GM18861 (cell line): ENCODE results near the gene TIMM22.

Experiments used
- ATAC-seq: cut with Tn5 transposase; IDR thresholded peaks from one replicate; pipeline ENCODE4 v1.9.1; 2021; ENCODE audit not compliant: unreplicated experiment

The TIMM22 gene

GRCh38 chr17:1001640-1002411, 4.9 kb downstream of the TIMM22 start:
- ATAC-seq: no peak

DNA sequence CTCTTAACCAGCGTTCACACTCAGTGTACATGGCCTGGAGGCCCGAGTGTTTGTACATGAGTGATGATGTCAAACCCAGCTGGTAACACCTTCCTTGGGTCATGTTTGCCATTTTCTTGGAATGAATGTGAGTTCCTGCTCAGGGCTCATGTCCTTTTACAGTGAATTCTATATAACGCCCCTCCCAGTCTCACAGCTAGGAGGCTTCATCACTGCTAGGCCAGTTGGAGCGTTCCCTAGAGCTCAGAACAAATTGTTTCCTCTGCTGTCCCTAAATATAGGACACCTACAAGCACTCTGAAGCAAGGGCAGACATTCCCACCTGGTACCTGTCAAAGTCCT, 5.5 kb downstream of the TIMM22 start:
- no peak for ATAC-seq

DNA sequence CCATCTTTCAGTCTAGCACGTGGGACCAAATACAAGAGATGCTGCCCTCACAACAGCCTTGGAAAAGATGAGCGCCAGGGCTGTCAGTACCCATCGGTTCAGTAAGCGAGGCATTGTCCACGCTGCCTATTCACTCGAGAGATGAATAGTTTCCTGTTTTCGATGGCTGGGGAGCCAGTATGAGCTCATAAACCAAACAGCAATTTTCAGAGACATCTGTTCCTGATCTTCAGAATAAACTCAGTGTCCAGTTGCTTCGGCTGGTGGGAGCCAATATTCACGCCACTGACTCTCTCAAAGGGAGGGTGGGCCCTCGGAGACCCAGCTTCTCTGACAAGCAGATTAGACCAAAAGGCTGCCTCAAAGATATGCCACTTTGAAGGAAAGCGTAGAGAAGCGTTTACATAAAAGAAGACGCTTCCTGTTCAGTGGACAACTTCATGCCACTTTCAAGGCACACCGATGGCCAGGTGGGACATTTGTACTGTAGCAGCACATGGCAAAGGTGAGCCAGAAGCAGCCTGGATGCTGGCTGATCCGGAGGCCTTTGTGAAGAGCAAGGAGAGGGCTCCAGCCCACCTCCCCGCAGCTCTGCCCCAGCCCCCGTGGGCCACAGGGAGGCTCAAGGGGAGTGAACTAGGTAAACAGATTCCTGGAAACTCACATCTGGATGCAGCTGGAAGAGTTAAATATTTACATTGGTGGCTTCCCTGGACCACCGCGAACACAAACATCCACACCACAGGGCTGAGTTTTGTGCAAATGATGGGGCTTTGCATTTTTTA, 6.0 kb downstream of the TIMM22 start:
- ATAC-seq: no peak

DNA sequence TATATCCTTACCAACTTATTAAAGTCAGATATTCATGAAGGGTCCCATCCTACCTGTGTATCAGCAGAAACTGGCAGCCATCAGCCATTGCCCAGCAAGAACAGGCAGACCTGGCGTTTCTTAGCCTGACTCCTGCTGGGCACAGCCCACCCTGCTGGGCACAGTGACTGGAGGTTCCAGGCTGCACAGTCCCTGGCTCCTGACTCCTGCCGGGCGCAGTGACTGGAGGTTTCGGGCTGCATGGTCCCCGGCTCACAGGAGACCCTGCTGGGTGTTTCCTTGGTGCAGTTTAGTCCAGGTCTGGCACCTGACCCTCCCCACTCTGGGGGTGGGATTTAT, 6.7 kb downstream of the TIMM22 start:
- ATAC-seq: no peak

DNA sequence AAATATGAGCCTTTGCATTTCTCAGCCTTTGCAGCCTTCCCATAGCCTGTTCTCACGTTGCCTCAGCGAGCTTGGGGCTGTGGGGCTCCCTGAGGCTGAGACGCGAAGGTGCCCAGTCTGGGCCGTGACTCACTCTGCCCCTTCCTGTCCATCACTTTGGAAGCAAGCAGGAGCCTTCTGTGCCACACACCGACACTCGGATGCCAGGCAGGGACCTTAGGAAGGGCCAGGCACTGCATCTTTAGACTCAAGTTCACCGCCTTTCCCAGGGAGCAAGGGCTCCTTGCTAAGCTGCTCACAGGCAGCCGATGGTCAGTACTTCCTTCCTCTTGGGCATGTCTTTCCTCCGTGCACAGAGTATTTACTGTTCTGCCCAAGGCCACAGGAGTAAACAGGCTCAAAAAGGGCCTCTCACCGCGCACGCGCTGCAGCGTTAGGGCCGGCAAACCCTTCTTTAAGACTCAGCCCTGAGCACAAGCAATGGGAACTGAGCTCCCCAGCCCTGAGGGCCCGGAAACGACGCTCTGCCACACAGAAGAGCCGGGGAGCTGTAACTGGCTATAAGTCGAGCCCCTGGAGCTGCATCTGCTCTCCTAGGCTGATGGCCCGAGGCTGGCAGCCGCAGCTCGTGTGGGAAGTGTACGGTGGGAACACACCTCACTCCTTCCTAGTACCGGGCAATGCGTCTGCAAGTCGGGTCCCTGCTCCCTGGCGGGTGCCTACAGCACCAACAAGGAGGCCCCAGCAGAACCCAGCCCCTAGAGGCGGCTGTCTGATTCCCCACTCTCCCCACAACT, 7.2 kb downstream of the TIMM22 start:
- no peak for ATAC-seq

DNA sequence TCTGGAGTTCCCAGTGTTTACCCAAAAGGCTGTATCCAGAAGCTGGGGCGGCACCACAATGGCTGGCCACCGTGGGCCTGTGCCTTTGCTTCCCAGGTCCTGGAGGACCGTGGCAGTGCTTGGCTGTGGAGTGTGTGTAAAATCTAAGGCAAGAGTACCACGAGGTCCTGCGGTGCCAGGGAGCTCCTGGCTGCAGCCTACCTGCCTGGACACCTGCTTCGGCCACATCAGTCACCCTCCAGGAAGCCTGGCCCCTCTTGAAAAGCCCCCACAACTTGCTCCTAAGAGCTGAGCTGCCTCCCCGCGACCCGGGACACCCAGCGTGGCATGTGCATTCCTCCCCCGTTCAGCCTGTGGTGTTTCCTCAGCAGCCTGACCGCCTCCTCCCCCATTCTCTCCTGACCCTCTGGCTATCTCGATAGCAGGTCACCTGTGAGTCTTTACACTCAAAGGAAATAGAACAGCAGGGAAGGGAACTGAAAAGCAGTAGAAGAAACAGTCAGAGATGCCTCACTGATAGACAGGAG, 7.9 kb downstream of the TIMM22 start:
- no peak for ATAC-seq

DNA sequence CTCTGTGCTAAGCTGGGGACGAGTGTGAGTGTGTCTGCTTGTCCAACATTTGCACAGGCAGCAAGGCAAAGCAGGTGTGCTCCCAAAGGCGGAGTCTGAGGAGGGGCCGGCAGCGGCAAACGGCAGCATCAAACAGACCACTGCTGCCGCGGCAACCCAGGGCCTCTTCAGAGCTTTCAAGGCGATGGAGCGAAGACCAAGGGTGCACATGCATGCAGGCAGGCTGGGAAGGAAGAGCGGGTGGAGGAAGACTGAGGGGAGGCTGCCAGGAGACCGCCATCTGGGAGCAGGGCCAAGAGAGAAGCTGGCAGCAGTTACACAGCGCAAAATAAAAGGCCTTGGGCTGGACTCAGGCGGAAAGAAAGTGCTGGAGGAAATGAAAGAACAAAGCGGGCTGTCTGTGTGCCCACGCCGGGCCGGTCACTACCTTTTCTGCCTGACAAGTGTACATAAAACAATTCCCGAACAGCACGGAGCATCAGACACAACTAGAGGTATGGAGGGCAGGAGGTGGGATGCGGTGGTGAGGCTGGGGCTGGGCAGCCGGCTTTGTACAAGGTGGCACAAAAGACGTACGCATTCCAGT, 8.5 kb downstream of the TIMM22 start:
- ATAC-seq: no peak

DNA sequence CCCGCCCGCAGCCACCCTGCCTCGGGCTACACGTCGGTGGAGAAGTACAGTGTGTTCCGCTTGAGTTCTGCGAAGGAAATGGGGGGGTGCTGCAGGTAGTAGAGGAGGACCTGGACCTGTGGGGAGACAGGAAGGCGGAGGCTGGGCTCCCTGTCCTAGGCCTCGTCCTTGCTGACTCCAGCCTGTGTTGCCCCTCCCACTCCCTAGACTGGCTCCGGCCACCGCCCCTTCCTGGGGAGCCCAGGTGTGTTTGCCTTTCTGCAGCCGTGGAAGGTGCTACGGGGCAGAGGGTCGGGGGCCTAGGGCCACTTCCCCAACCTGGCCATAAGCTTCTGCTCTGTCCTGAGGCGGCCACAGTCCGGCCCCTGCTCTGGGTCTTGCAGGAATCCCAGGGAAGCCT, 9.1 kb downstream of the TIMM22 start:
- ATAC-seq: no peak

DNA sequence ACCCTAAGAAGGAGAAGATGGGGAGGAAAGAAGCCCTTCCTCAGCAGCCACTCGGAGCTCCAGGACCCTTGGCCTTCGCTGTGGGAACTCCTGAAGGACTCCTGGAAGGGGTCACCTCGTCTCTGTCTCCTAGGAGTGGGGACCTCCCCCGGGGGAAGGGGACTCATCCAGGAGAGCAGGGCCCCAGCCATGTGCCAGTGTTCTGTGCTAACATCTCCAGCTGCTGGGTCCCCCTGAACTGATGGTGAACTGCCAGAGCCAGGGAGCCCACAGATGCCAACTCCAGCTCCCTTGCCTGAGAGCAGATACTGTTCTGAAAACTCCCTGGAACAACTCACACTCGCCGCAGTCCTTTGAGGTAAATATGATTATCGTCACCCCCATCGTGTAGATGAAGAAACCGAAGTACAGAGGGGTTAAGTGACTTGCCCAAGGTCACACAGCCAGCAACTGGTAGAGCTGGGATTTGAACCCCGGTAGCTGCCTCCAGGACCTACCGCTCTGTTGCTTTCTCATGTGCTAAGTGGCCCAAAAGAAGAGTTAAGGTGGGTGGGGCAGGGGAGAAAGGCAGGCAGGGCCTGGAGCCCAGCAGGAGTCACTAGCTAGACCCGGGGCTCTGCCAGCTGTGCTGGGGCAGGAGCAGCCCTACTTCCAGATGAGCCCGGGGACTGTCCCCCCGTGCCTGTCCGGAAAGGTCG, 10.5 kb downstream of the TIMM22 start:
- ATAC-seq: no peak

DNA sequence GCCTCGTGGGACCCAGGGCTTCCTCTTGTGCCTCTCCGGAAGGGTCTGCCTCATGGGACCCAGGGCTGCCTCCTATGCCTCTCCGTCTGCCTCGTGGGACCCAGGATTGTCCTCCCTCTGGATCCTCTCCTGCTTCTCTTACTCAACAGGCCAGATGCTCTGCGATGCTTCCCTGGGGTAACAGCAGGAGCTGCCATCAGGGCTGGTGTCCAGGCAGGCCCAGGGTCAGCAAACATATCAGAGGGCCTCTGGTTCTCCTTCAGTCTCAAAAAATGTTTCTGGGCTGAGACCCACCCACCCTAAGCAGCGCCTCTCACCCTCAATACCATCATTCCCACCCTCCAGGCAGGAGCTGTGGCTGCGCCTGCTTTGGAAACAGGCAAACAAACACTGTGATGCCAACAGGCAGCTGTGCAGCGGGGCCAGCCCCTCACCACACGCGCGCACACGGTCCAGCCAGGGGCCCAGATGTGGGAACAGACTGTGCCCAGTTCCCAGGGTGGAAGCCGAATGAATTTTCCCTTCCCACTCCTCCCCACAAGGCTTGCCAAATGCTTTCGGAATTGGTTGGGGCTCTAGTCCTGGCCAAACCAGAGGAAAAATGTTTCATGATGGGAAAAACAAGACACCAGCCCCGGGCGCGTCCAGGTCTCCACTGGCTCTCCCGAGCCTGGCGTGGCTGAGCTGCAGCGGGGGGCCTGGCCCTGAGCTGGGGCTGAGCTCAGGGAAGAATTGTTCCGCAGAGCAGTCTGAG, 11.3 kb downstream of the TIMM22 start:
- no peak for ATAC-seq

DNA sequence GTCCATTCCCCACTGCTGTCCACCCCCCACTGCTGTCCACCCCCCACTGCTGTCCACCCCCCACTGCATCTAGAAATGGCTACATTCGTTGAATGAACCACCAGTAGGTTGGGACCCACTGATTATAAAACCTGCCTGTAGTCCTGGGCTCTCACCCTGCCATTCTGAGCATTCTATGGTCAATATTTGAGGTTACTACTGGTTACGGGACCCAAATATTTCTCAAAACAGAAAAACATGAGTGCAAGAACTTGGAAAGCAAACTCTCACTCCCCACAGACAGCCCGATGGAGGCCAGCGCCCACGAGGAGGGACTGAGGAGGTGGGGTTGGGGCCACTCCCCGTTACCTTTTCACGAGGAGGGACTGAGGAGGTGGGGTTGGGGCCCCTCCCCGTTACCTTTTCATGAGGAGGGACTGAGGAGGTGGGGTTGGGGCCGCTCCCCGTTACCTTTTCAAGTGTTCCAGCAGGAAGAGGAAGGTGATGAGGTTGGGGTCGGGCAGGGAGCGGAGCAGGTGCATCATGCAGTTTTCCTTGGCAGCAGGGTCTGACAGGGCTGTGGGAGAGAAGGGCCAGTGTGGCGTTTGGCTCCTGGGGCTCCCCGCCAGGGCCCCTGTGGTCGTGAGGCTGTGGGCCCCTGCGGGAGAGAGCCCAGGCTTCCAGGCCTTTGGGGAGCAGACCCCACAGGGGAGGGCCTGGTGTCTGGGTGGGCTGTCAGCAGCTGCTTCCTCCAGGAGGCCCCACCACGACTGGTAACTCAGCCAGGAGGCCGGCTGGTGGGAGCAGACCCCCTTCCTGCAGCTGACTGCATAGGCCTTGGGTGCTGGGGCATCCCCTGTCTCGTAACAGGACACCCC, 12.5 kb downstream of the TIMM22 start:
- no peak for ATAC-seq

- ATAC-seq: no peak
These were observed 13.1 kb downstream of the TIMM22 start for GRCh38 chr17:1010086-1010450.

DNA sequence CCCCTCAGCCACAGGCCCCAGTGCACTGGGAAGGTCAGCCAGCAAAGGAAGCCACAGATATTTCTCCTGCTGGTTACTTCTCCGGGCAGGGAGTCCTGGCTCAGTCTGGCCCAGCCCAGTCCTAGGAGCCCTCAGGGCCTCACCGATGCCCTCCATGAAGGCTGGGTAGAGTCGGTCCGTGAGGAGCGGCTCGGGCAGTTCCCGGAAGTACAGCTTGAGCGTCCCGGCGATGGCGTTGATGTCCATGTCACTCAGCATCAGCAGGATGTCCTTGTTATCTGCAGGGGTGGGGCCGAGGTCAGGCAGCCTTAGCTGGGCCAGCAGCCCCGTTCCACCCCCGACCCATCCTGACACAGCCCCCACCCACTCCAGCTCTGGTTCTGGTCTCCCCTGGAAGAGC, 13.7 kb downstream of the TIMM22 start:
- ATAC-seq: no peak

GRCh38 chr17:1011138-1011537, 14.2 kb downstream of the TIMM22 start:
- no peak for ATAC-seq

- ATAC-seq: no peak
These were observed 15.1 kb downstream of the TIMM22 start for GRCh38 chr17:1011760-1012735.

DNA sequence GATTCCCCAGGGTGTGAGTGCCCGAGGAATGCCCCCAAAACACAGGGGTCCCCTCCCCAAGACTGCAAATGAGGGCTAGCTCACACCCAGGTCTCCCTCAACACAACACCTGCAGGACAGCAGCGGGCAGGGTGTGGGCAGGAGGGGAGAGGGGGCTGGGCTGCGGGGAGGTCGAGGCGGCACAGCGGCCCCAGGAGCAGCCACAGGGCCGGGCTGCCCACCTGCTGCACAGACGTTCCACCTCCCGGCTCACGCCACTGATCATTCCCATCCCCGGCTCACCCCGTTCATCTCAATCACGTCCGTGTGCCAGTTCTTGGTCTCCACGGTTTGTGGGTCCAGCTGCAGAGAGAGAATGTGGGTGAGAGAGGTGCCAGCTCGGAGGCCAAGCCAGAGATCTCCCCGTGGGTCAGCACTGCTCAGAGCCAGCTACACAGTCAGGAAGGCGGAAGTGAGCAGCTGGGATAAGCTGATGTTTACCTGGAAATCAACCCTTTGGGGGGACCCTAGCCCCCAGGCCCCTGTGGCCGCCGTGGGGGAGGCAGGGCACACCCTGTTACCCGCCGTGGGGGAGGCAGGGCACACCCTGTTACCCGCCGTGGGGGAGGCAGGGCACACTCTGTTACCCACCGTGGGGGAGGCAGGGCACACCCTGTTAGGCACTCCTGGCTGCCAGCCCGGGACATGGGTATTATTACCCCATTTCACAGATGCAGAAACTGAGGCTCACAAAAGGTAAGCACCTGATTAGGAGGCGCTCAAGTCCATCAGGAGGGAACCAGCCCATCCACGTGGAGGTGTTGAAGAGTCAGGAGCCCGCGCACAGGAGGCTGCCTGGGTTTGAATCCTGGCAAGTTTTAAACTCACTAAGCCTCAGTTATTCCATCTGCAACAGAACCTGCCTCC, 16.1 kb downstream of the TIMM22 start:
- ATAC-seq: no peak

DNA sequence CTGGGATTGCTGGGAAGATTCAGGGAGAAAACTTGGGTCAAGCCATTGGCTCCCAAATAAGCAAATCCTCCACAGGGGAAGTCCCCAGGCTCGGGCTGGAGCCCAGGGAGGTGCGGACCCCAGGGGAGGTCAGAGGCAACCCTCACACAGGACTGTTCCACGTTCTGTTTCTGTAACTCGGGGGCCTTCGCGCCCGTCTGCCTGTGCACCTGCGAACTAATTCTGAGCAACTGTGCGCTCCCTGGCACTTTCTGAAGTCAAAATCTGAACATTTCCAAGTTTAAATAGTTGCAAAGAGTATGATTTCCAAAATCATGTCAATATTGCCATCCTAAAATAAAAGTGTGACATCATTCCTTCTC, 16.8 kb downstream of the TIMM22 start:
- ATAC-seq: no peak
